NCI-H2196 (cell line): ENCODE results near the gene KANSL1L.

ENCODE experiments used
- DNase-seq: peaks from one replicate; lab custom pipeline; 2025; ENCODE audit not compliant: unreplicated experiment; lab: John Stamatoyannopoulos, UW

Gene KANSL1L

DNA sequence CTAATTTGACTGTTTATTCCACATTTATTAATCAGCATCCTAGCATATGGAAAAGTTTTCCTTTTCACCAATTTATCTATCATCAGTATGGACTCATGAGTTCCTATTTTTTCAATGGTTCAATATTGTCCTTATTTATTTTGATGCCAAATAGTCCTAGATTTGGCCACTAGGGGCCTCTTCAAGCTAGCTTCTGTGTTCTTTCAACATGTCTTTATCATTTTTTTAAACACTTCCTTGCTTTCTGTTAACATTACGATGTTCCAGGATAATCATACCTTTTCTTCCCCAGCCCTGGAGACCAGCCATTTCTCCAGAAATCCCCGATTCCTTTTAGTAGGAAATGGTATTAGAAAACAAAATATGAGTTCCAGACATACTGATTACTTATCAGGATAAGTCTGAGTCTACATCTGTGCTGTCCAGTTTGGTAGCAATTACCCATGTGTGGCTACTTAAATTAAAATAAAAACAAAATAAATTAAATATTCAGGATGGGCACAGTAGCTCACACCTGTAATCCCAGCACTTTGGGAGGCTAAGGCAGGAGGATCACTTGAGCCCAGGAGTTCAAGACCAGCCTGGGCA is 98.2 kb downstream of the KANSL1L start:
- peak; percentile 37 for DNase-seq

DNA sequence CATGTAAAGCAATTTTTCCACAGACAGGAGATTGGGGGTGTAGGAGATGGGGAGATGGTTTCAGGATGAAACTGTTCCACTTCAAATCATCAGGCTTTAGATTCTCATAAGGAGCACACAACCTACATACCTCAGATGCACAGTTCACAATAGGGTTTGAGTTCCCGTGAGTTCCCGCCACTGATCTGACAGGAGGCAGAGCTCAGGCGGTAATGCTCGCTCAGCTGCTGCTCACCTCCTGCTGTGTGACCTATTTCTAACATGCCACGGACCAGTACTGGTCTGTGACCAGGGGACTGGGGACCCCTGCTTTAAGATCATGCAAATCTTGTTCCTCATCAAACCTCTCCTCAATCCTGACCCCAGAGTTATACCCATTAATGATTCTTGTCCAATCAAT is 98.7 kb downstream of the KANSL1L start:
- DNase-seq, result no peak

DNA sequence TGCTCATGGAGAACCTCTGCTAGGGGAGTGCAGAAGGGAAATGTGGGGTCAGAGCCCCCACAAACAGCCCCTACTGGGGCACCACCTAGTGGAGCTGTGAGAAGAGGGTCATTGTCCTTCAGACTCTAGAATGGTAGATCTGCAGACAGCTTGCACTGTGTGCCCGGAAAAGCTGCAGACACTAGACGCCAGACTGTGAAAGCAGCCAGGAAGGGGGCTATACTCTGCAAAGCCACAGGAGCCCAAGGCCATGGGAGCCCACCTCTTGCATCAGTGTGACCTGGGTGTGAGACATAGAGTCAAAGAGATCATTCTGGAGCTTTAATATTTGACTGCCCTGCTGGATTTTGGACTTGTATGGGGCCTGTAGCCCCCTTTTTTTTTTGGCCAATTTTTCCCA is 107.9 kb downstream of the KANSL1L start:
- no peak for DNase-seq

DNA sequence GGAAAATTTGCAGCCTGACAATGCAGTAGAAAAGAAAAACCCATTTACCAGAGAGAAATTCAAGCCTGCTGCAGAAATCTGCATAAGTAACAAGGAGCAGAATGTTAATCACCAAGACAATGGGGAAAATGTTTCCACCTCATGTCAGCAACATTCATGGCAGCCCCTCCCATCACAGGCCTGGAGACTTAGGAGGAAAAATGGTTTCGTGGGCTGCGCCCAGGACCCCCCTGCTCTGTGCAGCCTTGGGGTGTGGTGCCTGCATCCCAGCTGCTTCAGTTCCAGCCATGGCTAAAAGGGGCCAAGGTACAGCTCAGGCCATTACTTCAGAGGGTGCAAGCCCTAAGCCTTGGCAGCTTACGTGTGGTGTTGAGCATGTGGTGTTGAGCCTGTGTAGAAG is 115.4 kb downstream of the KANSL1L start:
- DNase-seq, result no peak

DNA sequence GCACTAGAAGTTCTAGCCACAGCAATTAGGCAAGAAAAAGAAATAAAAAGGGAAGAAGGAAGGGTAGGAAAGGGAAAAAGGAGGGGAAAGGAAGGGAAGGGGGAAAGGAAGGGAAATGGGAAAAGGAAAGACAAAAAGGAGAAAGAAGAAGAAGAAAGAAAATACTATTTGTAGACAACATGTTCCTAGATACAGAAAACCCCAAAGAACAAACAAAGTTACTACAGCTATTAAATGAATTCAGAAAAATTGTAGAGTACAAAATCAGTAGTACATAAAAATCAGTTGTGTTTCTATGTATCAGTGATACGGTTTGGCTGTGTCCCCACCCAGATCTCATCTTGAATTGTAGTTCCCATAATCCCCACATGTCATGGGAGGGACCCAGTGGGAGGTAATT is 116.5 kb downstream of the KANSL1L start:
- no peak for DNase-seq

DNA sequence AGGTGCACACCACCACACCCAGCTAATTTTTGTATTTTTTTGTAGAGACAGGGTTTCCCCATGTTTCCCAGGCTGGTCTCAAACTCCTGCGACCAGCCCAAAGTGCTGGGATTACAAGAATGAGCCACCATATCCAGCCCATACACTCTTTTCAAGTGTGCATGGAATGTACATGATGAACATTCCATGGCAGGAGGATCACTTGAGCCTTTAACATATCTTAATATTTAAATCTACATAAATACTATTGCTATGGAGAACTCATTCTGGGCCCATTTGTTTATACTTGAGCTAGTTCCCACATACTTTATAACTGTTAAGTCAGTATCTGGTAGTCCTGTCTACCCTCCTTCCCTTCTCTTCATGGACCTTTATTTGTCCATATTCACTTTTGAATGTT is 120.3 kb downstream of the KANSL1L start:
- no peak for DNase-seq

DNA sequence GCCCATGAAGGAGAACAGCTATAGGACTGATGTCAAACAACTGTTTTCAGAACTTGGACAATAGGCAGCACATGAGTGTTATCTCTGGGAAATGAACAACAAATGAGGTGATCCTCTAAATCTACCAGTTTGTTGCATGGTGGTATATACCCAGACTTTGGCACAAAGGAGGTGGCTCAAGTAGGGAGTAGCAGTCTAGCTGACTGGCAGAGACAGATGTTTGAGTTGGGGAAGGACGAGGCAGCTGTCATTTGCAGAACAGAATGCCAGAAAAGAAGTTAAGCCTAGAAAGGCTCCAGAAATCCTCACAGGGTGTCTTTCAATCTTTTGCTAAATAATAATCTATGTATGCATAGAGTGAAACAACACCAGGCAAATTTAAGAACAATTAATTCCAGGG is 121.4 kb downstream of the KANSL1L start:
- DNase-seq, result no peak

DNA sequence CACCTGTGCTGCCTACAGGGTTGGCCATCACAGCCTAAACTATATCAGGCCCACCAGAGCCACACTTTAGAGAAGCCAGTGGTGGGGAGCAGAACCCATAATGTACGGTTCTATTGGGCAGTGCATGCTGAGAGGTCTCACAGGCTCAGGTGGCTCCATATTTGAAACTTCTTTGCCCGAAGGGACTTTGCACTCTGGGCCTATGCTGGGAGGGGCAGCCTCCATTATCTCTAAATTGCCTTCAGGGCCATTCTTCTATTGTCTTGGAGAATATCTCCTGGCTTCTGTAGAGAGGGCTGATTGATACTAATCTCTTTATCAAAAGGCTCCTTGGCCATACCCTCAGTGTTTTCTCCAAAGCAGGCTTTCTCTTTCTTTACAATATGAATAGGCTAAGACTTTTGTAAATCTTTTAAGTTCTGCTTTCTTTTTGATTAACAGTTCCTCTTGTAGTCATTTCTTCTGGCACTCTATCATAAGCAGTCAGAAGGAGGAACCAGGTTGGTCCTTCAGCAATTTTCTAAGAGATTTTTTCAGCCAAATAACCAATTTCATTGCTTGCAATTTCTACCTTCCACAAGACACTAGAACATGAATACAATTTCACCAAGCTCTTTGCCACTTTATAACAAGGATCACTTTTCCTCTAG is 124.2 kb downstream of the KANSL1L start:
- no peak for DNase-seq

DNA sequence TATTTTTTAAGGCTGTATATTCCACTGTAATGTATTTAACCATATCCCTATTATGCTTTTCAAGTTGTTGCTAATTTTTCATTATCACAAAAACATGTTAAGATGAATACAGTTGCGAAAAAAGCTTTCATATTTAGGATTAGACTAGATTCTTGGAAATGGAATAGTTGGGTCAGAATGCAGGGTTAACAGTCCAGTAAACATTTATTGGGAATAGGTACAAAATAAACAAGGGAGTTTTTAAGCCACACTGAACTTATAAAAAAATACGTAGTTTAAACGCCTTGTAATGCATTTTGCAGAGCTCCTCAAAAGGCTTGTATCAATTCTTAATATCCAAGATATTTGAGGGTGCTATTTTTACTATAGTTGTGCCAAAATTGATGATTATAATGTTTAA is 133.1 kb downstream of the KANSL1L start:
- DNase-seq, result no peak

DNA sequence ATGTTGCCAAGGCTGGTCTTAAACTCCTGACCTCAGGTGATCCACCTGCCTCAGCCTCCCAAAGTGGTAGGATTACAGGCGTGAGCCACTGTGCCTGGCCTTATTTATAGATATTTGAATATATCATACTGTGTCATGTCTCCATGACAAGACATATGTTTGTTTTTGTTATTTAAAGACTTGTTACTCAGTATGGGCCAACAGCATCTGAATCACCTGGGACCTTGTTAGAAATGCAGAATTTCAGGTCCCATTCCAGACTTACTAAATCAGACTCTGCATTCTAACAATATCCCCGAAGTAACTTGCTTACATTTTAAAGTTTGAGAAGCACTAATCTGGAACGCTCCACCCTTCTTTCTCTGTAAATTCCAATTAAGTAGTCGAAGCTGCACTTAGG is 135.5 kb downstream of the KANSL1L start:
- no peak for DNase-seq

DNA sequence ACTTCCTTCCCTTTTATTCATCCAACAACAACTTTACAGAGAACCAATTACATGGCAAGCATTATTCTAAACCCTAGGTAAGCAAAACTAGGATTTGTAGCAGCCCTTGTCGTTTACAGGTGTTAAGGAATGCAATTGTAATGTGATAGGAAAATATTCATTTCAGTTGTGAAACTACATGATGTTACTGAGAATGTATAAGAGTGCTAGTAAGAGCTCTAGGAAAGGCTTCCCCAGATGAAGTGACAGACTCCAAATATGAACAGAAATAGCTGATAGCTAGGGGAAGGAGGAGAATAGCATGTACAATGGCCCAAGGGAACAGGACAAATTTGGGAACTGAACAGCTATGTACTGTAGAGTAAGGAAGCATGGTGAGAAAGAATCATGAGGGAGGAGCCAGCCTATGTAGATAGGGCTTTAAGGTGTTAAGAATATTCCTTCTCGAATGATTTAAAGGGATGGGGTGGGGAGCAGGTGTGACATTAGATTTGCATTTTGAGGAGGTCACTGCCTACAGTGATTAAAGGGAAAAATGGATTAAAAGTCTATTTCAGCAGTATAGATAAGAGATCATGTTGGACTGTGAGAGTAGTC is 137.0 kb downstream of the KANSL1L start:
- DNase-seq, result no peak

DNA sequence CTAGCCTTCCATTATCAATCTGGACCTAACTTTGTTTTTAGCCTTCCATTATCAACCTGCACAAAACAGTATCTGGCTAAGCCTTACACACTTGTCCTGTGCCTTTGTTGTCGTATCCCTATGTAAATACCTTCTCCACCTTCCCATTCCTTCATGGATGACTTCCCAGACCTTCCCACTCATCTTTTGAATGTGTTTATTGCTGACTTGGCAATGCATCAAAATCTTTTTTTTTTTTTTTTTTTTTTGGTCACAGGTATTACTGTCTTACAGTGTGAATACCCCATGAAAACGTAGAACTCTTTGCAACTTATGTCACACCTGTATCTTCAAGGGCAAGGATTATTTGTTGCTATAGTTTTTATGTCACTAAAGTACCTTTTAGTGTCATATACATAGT is 143.0 kb downstream of the KANSL1L start:
- no peak for DNase-seq

DNA sequence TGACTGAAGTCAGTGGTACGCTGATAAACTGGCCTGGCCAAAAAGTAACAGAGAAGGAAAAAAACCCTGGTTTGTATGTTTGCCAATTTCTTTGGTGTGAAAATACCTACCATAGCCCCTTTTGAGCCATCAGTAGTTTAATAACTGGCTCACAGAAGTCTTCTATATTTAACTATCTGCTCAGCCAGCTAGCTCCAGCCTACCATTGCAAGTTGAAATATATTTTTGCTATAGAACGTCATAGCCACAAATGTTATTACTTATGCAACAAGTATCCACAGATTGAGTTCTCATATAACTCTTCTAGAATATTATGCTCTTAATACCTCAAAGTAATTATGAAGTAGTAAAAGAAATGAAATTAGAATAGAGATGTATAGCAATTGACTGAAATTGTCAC is 143.6 kb downstream of the KANSL1L start:
- no peak for DNase-seq

DNA sequence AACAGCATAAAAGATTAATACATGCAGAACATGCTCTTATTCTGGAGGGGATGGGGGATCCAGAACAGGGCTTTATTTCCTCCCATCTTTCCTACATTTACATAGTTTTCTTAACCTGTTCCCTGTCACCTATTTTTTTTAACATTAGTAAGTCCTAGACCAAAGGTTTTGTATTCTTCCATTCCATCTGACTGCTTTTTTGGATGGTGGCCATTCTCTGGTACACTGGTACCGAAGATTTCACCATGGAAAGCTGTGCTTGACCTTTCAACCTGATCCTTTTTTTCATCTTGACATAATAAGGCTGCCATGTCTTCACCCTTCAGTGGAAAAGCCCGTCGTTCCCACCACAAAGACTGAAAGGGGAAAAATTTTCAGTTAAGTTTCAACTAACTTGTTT is 148.4 kb downstream of the KANSL1L start:
- no peak for DNase-seq

DNA sequence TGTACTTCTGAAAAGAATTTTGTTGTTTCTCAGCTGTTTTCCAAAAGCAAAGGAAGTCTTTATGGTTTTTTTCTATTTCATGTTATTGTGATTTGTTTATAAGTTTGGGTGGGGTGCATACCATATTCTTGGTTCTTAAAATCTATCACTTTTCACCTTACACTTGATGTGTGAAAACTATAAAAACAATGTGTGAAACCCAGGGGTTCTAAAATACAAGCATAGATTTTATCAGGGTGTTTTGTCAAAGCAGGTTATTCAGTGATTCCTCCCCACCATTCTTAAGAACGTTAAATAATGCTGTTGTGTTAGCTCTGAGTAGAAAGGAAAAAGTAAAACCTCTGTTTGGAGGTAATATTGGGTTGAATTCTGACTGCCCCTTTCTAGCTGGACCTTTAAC is 151.1 kb downstream of the KANSL1L start:
- no peak for DNase-seq

DNA sequence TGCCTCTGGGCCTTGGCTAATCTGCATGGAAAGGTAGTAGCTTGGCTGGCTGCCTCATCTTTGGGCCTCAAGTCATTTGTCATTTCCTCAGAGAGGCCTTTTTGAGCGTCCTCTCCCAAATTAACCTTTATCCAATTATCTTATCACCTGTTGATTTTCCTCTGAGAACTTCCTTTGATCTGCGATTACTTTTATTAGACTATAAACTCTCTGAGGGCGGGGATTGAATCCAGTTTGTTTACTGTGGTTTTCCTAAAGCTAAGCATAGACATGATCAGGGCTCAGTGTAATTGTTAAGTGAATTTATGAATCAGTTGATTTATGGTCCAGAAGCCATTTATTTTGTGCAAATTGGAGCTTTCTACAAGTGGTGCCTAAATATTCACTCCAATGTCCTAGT is 161.3 kb downstream of the KANSL1L start:
- no peak for DNase-seq

DNA sequence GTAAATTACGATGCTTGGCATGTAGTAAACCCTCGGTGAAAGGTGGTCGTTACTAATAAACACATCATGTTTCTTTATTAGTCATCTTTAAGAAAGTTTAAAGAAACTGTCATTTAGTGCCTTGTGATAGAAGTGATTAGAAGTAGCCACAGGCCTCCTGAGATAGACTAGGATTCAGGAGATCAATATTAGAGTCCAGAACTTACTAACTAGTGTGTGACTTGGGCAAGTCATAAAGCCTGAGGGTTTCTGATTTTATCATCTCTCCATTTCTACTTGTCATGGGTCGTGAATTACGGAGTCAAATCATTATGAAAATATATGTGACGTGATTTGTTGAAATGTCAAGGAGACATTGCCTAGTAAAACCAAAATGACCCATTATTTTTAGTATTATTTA is 162.1 kb downstream of the KANSL1L start:
- no peak for DNase-seq

DNA sequence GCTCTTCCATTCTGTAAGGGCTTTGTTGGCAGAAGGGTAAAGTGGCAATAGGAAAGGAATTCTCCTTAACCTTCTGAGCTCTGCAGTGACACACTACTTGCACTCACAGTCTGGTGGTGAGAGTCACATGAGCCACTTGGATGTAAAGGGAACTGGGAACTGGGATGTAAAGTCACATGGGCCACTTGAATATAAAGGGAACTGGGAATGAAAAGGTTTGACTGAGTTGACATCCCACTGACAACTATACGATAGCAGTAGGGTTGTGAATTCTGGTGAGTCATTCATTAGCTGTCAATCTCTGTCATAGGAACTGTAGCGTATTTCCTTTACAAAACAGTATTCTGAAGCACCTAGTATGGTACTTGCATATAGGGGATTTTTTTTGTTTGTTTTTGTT is 163.3 kb downstream of the KANSL1L start:
- DNase-seq, result no peak

DNA sequence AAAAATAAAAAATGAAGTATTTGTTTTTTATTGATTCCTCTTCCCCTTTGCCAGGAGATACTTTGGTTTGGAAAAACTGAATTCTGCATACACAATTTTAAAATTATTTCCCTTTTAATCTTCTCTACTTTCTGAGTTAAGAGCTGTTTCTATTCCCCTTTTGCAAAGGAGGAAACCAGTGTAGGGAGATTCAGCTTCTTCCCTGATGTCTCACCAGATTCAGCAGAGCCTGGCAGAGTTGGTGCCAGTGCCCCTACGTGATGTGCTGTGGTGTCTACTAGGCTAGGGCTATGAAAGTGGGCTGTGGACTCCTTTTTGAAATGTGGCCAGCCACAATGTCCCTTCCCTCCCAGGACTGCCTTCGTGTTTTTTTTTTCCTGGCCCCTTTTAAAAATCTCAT is 166.3 kb downstream of the KANSL1L start:
- no peak for DNase-seq

DNA sequence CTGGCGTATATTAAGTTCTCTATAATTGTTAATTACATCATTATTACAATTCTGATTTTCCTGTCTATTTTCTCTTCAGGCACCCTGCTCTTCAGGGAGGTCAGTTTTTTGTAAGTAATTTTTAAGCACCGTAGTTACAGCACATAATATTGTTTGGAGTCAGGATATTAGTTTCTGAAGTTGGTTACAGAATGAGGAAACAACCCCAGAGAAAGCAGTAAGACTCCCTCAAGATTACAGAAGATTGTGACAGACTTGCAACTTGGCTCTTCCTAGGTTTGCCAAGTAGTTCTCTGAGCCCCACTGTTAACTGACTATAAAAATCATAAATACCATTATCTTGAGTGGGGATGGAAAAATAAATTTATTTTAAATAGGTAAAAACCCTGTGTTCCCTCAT is 167.8 kb downstream of the KANSL1L start:
- DNase-seq, result no peak

DNA sequence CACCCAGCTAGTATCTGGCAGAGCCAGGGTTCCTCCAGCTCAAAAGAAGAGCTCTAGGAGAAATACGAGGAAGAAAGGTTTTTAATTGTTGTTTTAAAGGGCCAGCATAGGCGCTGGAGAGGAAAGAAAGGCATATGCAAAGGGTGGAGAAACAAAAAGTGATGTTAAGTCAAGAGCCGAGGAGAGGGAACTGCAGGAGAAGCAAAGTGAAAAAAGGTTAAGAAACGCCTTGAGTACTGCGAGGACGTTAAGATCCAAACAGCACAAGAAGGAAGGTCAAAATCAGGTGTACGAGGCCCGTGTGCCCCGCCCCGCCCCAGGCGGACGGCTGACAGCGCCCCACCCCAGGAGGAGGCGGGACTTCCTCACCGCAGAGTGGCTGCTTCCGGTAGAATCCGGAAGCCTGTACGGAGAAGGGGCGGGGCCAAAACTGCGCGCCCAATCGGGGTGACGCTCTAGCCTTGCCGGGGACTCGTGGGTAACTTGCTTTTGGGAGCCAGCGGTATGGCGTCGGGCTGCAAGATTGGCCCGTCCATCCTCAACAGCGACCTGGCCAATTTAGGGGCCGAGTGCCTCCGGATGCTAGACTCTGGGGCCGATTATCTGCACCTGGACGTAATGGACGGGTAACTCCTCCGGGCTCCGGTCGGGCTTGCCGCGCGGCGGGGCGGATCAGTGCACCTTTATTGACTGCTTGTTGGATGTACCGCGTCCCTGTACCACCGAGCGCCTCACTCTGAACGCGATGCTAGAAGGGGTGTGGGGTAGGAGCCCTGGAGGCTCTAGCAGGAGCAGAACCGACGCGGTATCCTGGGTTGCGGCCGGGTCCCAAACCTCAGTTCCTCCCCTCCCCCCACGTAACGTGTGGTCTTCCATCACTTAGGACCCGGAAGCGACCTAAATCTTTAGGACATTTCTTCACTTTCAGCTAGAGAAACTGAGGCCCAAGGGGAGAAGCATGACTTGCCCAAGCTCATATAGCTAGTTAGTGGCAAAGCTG is 168.8 kb downstream of the KANSL1L start, which contains the start of gene RPE:
Gene RPE (plus strand): TSS at position 481 of the 1,000 bp plus-strand sequence. CDS start 24 bp downstream, at position 505.
- peak; percentile 97 for DNase-seq
